GM18519 (cell line): Measurements from ENCODE around the gene OOSP4A.

Experiments used
- ATAC-seq: cut with Tn5 transposase; IDR thresholded peaks from one replicate; pipeline ENCODE4 v1.9.1; 2021; ENCODE audit warnings: mild to moderate bottlenecking, moderate library complexity; ENCODE audit not compliant: unreplicated experiment, low FRiP score

Gene OOSP4A

GRCh38 chr11:59963733-59964132, at the start of gene OOSP4A:
Gene OOSP4A, plus strand, starts transcription at chr11:59964033. Its CDS starts 0 bp downstream, at chr11:59964033.
- ATAC-seq: no peak

- no peak for ATAC-seq
These were observed 45.4 kb upstream of the OOSP4A start for GRCh38 chr11:59918480-59918879.

- no peak for ATAC-seq
These were observed 44.7 kb upstream of the OOSP4A start for GRCh38 chr11:59918987-59919589.

- ATAC-seq: no peak
These were observed 40.0 kb upstream of the OOSP4A start for GRCh38 chr11:59923813-59924212.

GRCh38 chr11:59931688-59932087, 32.1 kb upstream of the OOSP4A start:
- no peak for ATAC-seq

- ATAC-seq: no peak
These were observed 25.7 kb upstream of the OOSP4A start, which contains the start of gene OOSP1 for GRCh38 chr11:59938132-59938531. Gene OOSP1, plus strand, starts transcription at chr11:59938432. Its CDS starts 23 bp downstream, at chr11:59938455.

- no peak for ATAC-seq
These were observed 25.1 kb upstream of the OOSP4A start for GRCh38 chr11:59938718-59939117.

- no peak for ATAC-seq
These were observed 24.4 kb upstream of the OOSP4A start for GRCh38 chr11:59939482-59939881.

GRCh38 chr11:59941091-59941490, 22.7 kb upstream of the OOSP4A start:
- ATAC-seq: no peak

- no peak for ATAC-seq
These were observed 19.7 kb upstream of the OOSP4A start for GRCh38 chr11:59943997-59944714.

GRCh38 chr11:59944720-59945119, 19.1 kb upstream of the OOSP4A start:
- no peak for ATAC-seq

GRCh38 chr11:59953463-59954218, 10.2 kb upstream of the OOSP4A start:
- no peak for ATAC-seq

- ATAC-seq: no peak
These were observed 9.5 kb upstream of the OOSP4A start for GRCh38 chr11:59954219-59954847.

- no peak for ATAC-seq
These were observed 6.7 kb upstream of the OOSP4A start for GRCh38 chr11:59957094-59957493.

GRCh38 chr11:59960502-59961381, 3.1 kb upstream of the OOSP4A start:
- no peak for ATAC-seq

- ATAC-seq: no peak
These were observed 1.7 kb upstream of the OOSP4A start for GRCh38 chr11:59962107-59962482.

GRCh38 chr11:59965424-59965823, 1.6 kb downstream of the OOSP4A start:
- no peak for ATAC-seq

GRCh38 chr11:59966201-59966600, 2.4 kb downstream of the OOSP4A start:
- ATAC-seq: no peak

- ATAC-seq: no peak
These were observed 4.0 kb downstream of the OOSP4A start for GRCh38 chr11:59967677-59968394.
